Right lung (tissue), 5 donors: Measurements from ENCODE around the gene HS6ST1. TPM values are rescaled to one million over a fixed set of nuclear protein-coding genes. Genes with fewer than 3 reads are reported as not detected.

Source experiments
- DNase-seq, 2 donors: peaks; one replicate each; pipeline ENCODE4 v3.0.0-alpha.2; 2013
- polyA plus RNA-seq, 5 donors: library from polyadenylated mRNA; unstranded; fragments of 120-200 nt; gene quantifications; one replicate each; pipeline versions ENCODE4 v1.2.1 to v1.2.3, GENCODE V29; 2013; ENCODE audit warnings: inconsistent platforms in 1 of 5, low replicate concordance in 1 of 5; ENCODE audit not compliant: insufficient read length in 5 of 5, insufficient read depth in 1 of 5

Gene HS6ST1
- polyA plus RNA-seq, 5 donors: 26.4 to 42.3 (median 36.4) TPM

DNA sequence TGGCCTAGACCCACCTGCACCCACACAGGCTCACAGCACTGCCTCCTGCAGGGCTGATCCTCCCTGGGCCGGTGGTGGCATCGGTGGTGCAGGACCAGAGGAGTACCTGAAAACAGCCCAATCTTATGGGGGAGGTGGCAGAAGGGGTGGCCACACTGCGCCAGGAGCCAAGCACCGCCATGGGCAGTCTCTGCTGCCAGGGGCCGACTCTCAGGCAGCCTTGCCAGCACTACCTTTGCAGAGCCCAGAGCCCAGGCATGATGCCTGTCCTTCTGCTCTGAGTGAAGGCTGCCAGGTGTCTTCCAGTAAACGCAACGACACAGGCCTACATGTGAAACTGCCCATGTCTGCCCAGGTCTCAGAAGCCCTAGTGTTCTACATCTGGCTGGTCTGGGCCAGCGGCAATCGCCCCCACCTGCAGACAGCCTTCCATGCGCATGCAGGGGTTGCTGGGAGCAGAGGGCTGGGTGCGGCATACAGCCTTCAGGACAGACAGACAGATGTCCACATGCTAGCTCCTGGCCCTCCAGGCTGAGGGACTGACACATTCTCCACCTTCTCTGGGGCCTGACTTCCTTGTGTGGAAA lies 6.8 kb downstream of the HS6ST1 start:
- DNase-seq: no peak

DNA sequence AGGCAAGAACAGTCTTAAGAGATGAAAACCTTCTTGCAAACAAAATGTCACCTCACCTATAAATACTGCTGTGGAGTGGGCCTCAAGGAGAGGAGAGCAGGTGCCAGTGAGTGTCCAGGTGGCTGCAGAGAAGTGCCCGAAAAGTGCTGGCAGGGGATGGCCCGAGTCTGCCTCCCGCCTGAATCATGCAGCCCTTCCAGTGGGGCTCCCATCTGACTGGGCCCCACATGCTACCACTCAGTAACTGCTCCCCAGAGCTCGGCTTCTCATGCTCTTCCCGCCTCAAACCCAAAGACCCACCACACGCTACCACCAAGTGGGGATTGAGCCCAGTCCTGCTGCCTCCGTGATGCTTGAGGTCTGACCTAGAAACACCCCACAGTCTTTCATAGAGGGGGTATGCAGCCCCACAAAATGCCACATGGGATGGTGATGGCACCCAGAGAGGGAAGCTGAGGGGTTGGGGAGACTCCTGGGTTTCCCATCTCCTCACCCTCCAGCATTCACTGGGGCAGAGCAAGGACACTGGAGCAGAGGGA lies 7.4 kb downstream of the HS6ST1 start:
- no peak for DNase-seq

DNA sequence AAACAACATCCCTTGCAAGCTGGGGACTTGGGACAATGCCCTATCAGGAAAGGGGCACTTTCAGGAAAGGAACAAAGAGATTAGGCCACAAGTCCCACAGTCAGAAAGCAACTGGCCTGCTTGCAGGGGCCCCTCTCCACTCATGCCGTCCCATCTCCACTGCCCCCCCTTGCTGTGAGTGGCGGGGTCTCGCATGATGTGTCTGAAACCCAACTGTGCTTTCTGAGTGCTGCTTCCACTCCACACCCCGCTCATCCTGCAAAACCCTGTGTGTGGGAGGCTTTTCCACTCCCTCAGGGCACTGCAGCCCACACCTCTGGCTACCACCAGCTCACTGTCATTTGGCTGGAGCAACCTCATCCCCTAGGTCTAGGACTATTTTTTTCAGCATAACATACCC lies 7.9 kb downstream of the HS6ST1 start:
- DNase-seq: no peak

DNA sequence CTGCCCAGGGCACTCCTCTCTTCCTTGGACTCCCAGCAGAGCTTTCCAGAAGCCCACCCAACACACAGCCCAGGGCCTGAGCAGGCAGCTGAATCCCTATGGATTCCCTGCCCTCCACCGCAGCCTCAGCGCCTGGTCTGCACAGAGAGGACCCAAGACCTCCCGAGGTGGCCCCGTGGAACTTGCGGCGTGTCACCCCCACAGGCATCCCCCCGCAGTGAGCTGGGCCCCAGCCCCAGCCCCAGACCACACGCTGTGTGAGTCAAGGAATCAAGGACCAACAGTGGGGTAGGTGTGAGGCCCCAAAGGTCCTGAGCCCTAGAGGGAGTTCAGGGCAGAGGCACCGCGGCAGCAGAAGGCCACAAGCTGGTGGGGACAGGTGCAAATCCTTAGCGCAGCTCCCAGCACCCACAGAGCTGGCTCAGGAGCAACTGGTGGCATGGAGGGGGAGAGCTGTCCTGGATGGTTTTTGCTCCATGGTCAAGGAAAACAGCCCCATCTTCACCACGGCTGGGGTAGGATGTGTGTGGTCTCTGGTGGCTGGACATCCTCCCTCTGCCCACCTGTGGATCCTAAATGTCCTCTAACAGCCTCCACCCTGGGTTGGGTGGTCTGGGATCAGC lies 8.5 kb downstream of the HS6ST1 start:
- no peak for DNase-seq

DNA sequence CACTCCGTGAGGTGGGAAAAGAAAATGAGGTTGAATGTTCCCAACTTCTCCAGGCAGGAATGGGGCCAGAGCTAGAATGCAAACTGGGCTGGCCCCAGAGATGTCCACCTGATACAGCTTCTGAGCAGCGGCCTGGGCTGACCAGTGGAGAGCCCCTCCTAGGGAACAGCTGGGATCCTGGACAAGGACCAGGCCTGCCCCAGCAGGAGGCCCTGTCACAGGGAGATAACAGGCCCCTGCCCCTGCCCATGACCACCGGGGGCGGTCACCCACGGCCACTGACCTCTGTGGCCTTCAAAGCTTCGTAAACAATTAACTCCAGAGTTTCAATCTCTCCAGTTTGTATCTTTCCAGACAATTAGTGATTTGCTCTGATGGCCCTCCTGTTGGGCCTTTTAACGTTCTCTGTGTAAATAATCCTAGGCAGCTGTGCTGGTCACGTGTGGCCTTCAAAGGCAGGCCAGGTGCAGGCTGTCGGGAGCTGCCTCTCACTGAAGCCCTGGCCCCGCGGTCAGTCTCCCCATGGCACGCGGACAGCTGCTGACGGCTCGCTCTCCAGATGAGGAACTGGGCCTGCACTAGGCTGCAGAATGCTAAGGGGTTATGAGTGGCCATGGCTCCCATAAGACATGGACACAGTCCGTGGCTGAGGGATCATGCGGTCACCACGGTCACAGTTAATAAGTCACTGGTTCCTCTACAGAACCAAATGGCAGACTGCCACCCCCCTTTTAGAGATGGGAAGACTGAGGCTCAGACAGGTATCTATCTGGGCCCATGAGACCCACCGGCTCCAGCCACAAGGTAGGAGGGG lies 9.2 kb downstream of the HS6ST1 start:
- DNase-seq: no peak

DNA sequence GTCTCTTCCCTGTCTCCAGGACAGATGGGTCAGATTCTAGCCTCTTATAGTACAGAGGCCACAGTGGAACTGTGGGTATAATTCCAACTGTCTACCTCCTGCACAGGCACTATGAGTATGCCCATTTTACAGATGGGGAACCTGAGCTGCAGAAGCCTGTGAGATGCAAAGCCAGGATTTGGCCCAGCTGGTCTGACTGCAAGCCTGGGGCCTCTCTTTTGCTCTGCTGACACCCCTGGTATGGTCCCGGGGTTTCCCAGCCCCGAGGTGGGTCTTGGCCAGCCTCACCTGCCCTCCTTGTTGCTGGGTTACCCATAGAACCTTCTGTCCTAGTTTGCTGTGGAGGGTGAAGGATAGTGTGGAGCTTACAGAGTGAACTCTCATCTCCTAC lies 9.8 kb downstream of the HS6ST1 start:
- no peak for DNase-seq

DNA sequence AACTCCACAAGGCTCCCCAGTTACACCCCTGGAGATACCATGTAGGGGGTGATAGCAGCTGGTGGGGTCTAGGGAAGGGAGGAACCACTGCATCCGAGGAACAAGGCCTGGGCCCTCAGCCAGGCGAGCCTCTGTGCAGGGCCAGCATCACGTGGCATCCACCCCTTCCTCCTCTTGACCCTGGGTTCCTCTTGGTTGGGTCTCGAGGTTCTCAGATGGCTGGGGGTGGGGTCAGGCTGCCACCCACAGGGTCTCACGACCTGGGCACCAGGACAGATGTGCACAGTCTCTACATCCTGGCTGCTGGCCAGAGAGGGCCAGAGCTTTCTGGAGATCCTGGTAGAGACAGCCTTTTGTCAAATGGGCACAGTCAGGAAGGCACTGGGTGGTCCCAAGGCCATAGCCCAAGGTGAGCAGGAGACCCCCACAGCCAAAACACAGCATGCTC lies 10.4 kb downstream of the HS6ST1 start:
- no peak for DNase-seq

DNA sequence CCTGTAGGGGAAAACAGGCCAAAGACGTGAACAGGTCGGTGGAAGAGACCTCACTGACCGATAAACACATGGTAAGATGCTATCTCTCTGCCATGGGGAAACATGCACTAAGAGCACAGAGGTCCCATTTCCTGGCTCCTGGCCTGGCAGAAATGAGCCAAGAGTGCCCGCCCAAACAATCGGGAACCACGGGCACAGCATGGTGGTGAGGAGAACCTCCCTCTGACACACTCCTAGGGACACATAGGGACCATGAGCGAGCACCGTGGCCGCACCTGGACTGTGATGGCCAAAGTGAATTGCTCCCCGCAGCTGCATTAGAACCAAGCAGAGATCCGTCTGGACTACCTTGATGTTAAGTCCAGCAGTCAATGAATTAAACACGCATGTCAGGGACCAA lies 11.1 kb downstream of the HS6ST1 start:
- no peak for DNase-seq

DNA sequence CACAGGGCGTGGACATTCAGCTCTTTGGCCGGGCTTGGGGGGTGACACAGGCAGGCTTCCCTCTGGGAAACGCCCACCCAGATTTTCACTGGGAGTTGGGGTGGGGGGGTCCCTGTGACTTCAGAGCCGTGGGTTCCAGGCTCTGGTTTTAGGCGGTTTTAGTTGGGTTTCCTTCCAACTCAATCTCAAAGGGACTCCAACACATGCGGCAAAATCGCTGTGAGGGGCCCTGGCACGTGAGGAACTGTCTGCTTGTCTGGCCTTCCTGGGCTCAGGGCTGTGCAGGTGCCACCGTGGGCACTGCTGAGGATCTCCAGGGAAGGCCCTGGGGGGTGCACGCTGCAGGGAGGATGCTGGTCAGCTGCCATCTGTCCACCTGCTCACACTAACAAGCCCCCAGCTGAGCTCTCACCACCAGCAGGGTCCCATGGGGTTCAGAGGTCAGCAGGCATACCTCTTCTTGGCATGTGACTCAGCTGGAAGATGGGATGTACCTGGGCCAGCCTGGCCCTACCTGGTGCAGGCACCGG lies 11.7 kb downstream of the HS6ST1 start:
- DNase-seq: no peak

DNA sequence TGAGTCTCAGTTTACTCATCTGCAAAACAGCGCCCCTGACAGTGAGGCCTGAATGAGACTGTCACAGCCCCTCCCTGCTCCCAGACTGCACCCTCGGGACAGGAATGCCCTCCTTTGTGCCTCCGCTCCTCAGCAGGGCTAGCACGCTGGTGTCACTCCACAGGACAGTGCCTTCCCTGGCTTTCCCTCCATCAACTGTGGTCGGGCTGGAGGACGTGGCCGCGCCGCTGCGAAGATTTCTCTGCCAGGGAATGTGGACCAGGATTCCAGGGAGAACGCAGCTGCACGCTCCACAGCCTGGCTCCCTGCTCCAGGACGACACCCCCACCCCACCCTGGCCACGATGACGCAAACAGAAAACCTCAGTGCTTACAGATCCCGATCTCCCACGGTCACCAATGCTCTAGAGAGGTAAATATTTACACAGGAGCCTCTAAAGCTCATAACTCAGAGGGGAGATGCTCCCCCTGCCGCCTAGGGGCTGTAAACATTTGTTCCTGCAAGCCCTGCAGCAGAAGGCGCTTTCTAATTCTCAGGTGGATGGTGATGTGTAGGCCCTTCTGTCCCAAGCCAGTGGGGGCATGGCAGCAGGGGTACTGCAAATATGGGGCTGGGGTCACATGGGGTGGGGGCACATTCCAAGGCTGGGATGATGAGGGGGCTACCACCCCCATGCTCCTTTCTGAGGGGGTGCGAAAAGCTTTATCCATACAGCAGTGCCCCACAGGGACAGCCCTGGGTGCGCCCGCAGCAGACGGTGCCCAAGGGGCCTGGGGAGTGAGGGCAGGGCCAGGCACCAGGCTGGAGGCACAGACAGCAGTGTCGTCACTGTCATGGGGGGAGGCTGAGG lies 12.4 kb downstream of the HS6ST1 start:
- peak; percentile 60 to 63 for DNase-seq

DNA sequence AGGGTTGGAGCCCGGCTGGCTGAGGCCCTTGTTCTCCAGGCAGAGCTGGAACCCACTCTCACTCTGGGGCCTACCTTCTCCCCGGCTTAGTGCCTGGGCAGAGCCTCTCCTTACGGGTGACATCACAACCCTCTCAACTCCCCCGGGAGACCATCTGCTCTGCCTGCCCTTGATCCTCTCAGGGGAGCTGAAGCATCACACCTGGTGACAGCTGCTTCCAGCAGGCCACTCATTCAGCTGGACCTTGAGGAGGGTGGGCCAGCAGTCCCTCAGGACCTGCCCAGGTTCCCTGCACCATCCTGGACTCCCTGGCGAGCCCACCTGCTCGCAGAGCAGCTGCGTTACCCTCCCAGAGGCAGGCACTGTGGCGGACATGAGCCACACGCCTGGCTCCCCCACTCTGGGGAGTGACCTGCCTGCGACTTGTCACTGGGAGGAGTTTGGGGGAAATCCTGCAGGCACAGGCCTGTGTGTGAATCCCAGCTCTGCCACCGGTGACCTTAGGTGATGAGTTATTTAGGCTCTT lies 13.1 kb downstream of the HS6ST1 start:
- DNase-seq: no peak

DNA sequence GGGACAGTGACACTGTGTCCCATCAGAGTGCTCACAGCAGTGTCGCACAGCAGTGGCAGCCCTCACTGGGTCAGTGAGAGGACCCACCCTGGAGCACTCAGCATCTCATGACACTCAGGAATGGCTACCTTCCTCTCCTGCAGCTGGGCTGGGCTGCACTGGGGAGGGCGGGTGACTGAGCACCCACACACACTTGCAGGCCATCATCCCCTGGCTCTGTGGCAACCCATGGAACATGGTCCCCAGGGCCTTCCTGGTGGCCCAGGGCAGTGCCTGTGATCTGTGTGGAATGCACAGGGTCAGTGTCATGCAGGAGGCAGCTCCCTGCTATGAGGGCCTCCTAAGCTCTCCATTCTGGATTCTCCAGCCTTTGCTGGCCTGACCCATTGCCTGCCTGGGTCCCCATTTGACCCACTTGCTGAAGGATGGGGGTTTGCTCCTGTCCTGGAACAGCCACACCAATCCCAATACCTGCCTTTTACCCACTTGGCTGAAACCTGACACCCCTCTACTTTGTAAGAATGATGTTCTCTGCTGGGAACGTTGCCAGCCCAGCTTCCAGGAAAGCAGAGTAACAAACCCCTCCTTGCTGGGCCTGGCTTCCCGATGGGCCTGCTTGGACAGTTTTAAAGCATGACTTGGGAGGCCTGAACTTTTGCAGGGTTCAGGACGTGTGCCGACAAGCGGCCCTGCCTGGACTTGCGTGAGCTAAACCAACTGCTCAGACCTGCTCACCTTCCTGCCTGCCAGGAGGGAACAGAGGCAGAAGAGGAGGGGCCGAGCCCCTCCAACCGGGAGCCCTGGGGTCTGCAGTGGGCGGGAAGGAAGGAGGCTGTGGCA lies 13.7 kb downstream of the HS6ST1 start:
- peak; percentile 77 to 82 for DNase-seq

DNA sequence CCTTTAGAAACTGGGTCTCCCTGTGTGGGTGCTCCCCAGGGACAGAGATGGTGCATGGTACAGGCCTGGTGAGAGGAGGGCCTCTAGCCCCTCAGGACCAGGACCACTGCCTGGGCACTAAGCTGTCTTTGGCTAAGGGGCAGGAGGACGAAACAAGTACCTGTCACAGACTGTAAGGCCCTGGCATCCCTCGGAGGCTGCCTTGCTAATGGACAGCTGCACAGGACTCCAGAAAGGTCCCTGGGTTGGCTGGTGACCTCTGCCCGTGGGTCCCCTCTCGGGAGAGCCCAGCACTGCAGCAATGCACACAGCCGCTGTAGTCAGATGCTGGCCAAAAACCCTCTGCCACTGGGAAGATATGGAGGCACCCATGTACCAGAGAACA lies 14.3 kb downstream of the HS6ST1 start:
- no peak for DNase-seq

DNA sequence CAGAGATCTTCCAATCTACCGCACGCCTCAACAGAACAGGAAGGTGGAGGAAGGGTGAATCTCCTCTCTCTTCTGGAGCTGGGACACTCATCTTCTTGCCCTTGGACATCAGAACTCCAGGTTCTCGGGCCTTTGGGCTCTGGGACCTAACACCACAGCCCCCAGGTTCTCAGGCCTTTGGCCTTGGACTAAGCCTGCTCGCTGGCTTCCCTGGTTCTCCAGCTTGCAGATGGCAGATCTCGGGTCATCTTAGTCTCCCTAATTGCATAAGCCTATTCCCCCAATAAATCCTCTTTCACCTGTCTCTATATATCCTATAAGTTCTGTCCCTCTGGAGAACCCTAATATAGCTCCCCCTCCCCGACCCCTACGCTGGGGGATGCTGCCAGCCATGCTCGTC lies 14.8 kb downstream of the HS6ST1 start:
- no peak for DNase-seq

DNA sequence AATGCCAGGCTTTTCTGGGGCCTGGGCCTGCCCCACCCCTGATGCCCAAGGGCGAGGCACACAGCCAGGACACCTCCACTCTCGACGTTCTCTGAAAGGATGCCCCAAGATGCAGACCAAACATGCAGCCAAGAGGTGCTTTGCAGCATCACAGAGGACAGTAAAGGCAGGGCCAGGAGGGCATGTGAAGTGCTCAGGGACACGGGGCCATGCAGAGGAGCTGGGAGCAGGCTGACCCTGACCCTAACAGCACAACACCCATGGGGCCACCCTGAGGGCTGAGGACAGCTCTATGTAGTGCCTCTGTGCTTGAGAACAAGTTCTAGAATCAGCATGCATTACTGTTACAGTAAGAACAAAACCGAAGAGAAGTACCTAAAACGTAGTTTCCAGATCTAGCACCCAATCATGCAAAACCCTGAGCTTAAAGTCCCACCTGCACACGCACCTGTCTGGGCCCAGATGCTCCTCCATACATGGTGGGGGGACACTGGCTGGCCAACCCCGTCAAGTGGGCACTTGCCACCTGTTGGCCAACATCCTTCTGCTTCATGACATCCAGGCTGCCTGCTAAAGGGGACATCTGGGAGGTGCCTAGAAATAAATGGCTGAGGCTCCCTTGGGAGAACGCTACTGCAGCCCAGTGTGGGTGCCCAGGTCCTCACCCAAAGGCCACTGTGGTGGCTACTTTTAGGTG lies 15.4 kb downstream of the HS6ST1 start:
- DNase-seq: no peak

DNA sequence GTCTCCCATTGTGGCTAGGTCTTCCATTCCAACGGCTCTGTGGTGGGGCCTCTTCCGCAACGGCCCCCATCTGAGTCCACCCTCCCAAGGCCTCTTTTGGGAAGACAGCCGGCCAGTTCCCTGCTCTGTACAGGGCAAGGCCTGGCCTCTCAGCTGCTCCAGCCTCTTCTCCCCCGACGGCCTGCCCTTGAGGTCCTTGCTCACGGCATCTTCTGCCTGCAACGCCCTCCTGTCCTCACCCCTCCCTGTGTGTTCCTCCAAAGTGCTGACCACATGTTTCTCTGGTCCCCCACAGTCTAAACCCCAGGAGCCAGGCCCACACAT lies 16.0 kb downstream of the HS6ST1 start:
- DNase-seq: no peak

DNA sequence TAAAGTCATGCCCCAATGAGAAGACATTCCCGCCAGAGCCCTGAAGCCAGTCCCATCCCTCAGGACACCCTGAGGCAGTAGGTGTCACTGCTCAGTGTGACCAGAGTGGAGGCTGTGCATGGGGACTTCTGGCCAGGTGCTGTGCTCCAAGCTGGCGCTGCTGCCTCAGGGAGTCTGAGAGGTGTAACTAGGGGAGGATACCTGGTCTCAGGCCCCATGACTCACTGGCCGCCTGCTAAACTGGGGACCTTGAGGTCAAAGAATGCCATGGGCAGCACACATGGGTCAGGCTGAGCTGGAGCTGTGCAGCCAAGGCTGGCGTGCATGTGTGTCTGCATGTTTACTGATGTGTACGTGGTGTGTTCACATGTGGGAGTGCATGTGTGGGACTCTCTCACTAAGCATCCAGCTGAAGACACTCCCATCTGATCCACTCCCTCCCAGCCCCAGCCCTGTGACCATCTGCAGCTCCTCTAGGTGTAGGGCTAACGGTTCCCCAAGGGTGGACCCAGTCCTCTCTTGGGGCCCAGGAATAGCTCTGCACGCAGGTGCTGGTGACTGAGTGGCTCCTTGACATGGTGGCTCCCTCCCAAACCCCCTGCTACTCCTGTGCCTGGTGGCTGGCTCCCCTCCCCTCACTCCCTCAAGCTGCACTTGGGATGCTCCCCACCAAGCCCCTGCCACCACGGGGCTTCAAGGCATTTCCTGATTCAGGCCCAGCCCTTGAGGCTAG lies 16.5 kb downstream of the HS6ST1 start:
- DNase-seq: no peak

DNA sequence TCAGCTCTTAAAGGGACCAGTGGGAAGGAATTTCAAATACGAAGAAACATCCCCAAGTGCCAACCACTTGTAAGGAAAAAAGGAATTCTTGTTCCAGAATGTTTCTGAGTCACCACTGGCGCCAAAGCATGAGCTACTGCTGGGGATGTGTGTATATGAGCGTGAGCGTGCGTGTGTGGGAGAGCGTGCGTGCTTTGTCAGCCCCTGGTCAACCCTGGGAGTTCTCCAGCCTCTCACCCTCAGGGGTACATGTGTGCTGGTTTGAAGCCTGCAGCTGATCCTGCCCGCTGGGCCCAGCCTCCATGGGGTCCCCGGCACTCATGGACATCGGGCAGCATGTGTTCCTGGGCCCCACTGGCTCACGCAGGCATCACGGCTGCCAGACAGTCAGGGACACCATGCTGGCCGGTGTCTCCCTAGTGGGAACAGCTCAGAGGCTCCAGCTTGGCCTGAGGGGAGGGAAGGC lies 17.1 kb downstream of the HS6ST1 start:
- no peak for DNase-seq

DNA sequence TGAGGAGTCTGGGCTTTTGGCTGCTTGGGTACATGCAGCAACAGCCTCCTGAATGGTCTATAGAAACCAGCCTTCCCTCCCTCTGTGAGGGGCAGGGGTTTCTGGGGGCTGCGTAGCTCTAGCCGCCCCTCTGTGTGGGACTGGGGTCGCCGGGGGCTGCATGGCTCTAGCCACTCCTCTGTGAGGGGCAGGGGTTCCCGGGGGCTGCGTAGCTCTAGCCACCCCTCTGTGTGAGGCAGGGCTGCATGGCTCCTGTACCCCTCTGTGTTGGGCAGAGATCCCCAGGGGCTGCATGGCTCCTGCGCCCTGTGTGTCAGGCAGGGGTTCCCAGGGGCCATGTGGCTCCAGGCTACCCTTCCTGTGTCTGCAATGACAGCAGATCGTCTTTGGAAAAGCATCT lies 17.6 kb downstream of the HS6ST1 start:
- DNase-seq: no peak
